ENCODE results near the gene PCDHGA1. TPM values are rescaled to one million over a fixed set of nuclear protein-coding genes. Genes with fewer than 3 reads are reported as not detected.

The PCDHGA1 gene
- polyA plus RNA-seq, 3 donors = not detected

- H3K4me1 Mint-ChIP-seq = peaks cover 14% of the 10 kb centered on the region
- peak overlapping the region in 1 of 7 donors; percentile 33 for H3K27ac Mint-ChIP-seq
- Histone ChIP-seq H3K4me3 (replicated peaks in 1 of 3; ENCODE audit: low read depth in 2 of 3, low read length in 3 of 3) (peak overlapping the region in 1 of 3 experiments; percentile 53), H3K27me3 (ENCODE audit: control insufficient read depth in 2 of 2, insufficient read depth in 2 of 2, low read length in 2 of 2) (peaks cover 38 to 98% of the 10 kb centered on the region in 2 donors), H3K36me3 (replicated peaks in 1 of 2; ENCODE audit: control insufficient read depth in 1 of 2, insufficient read depth in 2 of 2, low read length in 2 of 2) (no peaks in the 10 kb centered on the region), H3K9ac (ENCODE audit: insufficient read depth, low read length, poor library complexity, severe bottlenecking) (peak overlapping the region; percentile 1), H4K20me1 (ENCODE audit: insufficient read depth, low read length) (no peaks in the 10 kb centered on the region), H3K79me2 (ENCODE audit: insufficient read depth, low read length) (no peaks in the 10 kb centered on the region), H3K4me2 (replicated peaks; ENCODE audit: extremely low read depth, low read length, poor library complexity, severe bottlenecking) (peak overlapping the region; percentile 53), H3K9me3 (replicated peaks in 1 of 2; ENCODE audit: control insufficient read depth in 1 of 2, insufficient read depth in 1 of 2, low read length in 2 of 2) (peaks cover 3 to 30% of the 10 kb centered on the region in 2 donors), H3K4me1 (ENCODE audit: control insufficient read depth in 1 of 2, insufficient read depth in 2 of 2, low read length in 2 of 2) (peaks cover 13 to 15% of the 10 kb centered on the region in 2 donors), H2AFZ (ENCODE audit: insufficient read depth, low read depth, low read length, poor library complexity, severe bottlenecking) (peak overlapping the region; percentile 50), H3K27ac (ENCODE audit: low read depth in 1 of 2, low read length in 2 of 2) (no peak overlapping the region)
- peak overlapping the region in 1 of 2 donors; percentile 94 for H3K4me3 Mint-ChIP-seq
- peaks cover 72 to 92% (median 81%) of the 10 kb centered on the region in 3 donors for H3K27me3 Mint-ChIP-seq (ENCODE audit: low read depth in 3 of 3)
- H3K36me3 Mint-ChIP-seq = no peaks in the 10 kb centered on the region
- TF ChIP-seq CTCF (IDR thresholded peaks at IDR 0.05) = no peak
- DNase-seq = no peak
- H3K9me3 Mint-ChIP-seq = peaks cover 0 to 24% (median 6%) of the 10 kb centered on the region in 7 donors
- intact Hi-C loops (cut with micrococcal nuclease) = no loop called here
- 4% methylated on average over 53 of the region's 66 CpGs for WGBS (ENCODE audit: insufficient coverage)
These were observed 161.2 kb downstream of the PCDHGA1 start for GRCh38 chr5:141491323-141492167.

- no peak overlapping the region for H3K27ac ChIP-seq (ENCODE audit: low read depth in 1 of 2, low read length in 2 of 2)
- intact Hi-C loops (cut with micrococcal nuclease) = no loop called here
- peak overlapping the region; percentile 28 to 94 for H3K4me3 Mint-ChIP-seq
- 3% methylated on average over 67 of the region's 68 CpGs for WGBS (ENCODE audit: insufficient coverage)
- H3K36me3 ChIP-seq (replicated peaks in 1 of 2; ENCODE audit: control insufficient read depth in 1 of 2, insufficient read depth in 2 of 2, low read length in 2 of 2) = no peaks in the 10 kb centered on the region
- peak overlapping the region; percentile 50 for H2AFZ ChIP-seq (ENCODE audit: insufficient read depth, low read depth, low read length, poor library complexity, severe bottlenecking)
- peaks cover 13 to 15% of the 10 kb centered on the region in 2 donors for H3K4me1 ChIP-seq (ENCODE audit: control insufficient read depth in 1 of 2, insufficient read depth in 2 of 2, low read length in 2 of 2)
- H3K9me3 Mint-ChIP-seq = peaks cover 0 to 24% (median 6%) of the 10 kb centered on the region in 7 donors
- H4K20me1 ChIP-seq (ENCODE audit: insufficient read depth, low read length) = no peaks in the 10 kb centered on the region
- peaks cover 14% of the 10 kb centered on the region for H3K4me1 Mint-ChIP-seq
- H3K36me3 Mint-ChIP-seq = no peaks in the 10 kb centered on the region
- peak overlapping the region in 1 of 3 experiments; percentile 53 for H3K4me3 ChIP-seq (replicated peaks in 1 of 3; ENCODE audit: low read depth in 2 of 3, low read length in 3 of 3)
- H3K9me3 ChIP-seq (replicated peaks in 1 of 2; ENCODE audit: control insufficient read depth in 1 of 2, insufficient read depth in 1 of 2, low read length in 2 of 2) = peaks cover 3 to 30% of the 10 kb centered on the region in 2 donors
- peaks cover 73 to 90% (median 78%) of the 10 kb centered on the region in 3 donors for H3K27me3 Mint-ChIP-seq (ENCODE audit: low read depth in 3 of 3)
- H3K27ac Mint-ChIP-seq = peak overlapping the region in 1 of 7 donors; percentile 33
- H3K4me2 ChIP-seq (replicated peaks; ENCODE audit: extremely low read depth, low read length, poor library complexity, severe bottlenecking) = peak overlapping the region; percentile 53
- H3K79me2 ChIP-seq (ENCODE audit: insufficient read depth, low read length) = no peaks in the 10 kb centered on the region
- H3K27me3 ChIP-seq (ENCODE audit: control insufficient read depth in 2 of 2, insufficient read depth in 2 of 2, low read length in 2 of 2) = peaks cover 38 to 91% of the 10 kb centered on the region in 2 donors
- no peak overlapping the region for H3K9ac ChIP-seq (ENCODE audit: insufficient read depth, low read length, poor library complexity, severe bottlenecking)
- peak in 2 of 3 donors; percentile 19 to 28 for DNase-seq
- TF ChIP-seq CTCF (IDR thresholded peaks at IDR 0.05) = no peak
These were observed 162.0 kb downstream of the PCDHGA1 start for GRCh38 chr5:141492168-141492885.

All from CD14-positive monocyte (primary cell).